A172 (cell line): ENCODE data around the gene OGT. TPM values are rescaled to one million over a fixed set of nuclear protein-coding genes. Genes with fewer than 3 reads are reported as not detected.
A peak's percentile ranks its signal among the peaks of the same experiment; 100 is the strongest.
"Not testable (repeated sequence)": the region's sequence is repeated elsewhere in the genome, so short reads cannot be mapped to it uniquely, and the experiment has no call there.

Experiments used
- DNase-seq: peaks from one replicate; pipeline ENCODE4 v3.0.0-alpha.2; 2015; ENCODE audit warnings: low spot score
- total RNA-seq: library from RNA; depleted of rRNA; stranded (reverse); fragments of >200 nt; shearing (Covaris generic); gene quantifications from 2 replicates; pipeline ENCODE4 v1.2.3, GENCODE V29; 2014

Gene OGT
- total RNA-seq, 1 experiment from 2014 or later: 51.9 TPM

GRCh38 chrX:71540801-71541200, 7.9 kb downstream of the OGT start:
- no peak for DNase-seq

- DNase-seq: peak; percentile 1
Measured at GRCh38 chrX:71541210-71542022, 8.5 kb downstream of the OGT start.

- no peak for DNase-seq
Measured at GRCh38 chrX:71542411-71542810, 9.5 kb downstream of the OGT start.

DNA sequence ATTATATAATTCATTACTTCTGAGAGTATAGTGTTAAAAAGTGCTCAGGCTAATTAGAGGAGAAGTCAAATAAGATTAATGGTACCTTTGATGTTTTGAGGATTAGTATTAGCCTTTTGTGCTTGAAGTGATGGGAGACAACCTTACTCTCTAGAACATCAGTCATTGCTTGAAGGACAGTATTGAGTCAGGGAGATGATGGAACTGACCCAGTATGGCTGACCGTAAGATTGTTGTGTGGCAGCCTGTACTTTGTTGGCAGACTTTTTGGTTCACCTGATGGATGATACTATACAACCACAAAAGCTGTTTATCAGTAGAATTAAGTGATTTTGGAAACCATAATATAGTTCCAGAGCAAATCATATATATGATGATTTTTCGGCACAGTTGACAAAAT, 9.9 kb downstream of the OGT start:
- DNase-seq: no peak

DNA sequence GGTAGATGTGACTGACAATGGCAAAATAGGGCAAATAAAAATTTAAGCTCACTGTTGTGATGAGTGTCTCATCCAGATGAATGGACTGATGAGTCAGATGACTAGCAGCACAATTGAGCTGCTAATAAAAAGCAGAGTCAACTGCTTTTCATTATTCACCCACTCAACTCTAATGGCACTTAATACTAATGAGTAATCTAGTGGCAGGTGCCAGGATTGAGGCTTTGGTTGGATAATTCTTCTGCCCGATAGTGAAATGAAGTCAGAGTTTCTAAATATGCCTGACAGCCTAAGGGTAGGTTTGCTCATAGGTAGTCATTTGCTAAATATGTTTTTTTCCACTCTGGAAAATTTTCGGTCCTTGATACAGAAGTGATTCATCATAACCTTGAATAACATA, 10.4 kb downstream of the OGT start:
- DNase-seq: peak; percentile 63

GRCh38 chrX:71545364-71545763, 12.5 kb downstream of the OGT start:
- no peak for DNase-seq

GRCh38 chrX:71546879-71547278, 14.0 kb downstream of the OGT start:
- DNase-seq: no peak

DNA sequence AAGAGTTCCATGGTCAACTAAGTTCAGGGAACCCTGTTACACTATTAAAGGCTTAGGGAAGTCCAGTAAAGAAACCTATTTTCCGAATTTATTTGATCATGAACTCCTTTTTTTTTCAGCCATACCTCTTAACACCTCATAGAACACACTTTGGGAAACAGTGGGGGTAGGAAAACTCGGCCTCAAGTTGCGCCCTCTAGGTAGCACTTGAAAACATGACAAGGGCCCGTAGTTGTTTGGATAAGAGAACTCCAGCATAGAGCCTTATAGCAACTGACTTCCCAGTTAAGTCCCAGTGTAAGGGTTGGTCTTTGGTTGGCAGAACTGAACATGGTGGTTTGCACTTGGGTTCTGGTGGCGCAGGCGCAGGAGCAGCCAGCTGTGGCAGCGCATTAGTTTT, 14.4 kb downstream of the OGT start:
- no peak for DNase-seq

- no peak for DNase-seq
Measured at GRCh38 chrX:71549986-71550385, 17.1 kb downstream of the OGT start.

DNA sequence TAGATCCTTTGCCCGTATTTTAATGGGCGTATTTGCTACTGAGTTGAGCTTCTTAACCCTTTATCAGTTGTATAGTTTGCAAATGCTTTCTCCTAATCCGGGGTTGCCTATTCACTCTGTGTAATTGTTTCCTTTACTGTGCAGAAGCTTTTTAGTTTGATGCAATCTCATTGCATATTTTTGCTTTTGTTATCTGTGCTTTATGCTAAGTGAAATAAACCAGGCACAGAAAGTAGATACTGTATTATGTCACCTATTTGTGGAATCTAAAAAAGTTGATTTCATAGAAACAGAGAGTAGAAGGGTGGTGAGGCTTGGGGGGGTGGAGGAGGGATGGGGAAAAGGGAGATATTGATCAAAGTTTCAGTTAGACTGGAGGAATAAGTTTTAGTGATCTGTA, 17.7 kb downstream of the OGT start:
- DNase-seq: no peak

GRCh38 chrX:71556036-71556435, 23.1 kb downstream of the OGT start:
- no peak for DNase-seq

DNA sequence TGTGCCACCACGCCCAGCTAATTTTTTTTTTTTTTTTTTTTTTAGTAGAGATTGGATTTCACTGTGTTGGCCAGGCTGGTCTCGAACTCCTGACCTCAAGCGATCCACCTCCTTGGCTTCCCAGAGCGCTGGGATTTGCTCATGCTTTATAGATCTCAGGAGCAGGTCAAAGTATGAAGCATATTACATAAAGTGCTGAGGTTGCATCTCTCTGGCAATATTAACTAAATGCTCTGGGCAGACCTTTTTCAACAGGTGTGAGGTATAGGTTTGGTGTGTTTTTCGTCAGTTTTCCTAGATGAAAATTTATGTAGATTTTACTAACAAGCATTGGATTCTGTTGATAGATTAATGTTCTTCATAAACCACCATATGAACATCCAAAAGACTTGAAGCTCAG, 26.0 kb downstream of the OGT start:
- DNase-seq: no peak

GRCh38 chrX:71559773-71560172, 26.9 kb downstream of the OGT start:
- not testable (repeated sequence) for DNase-seq

DNA sequence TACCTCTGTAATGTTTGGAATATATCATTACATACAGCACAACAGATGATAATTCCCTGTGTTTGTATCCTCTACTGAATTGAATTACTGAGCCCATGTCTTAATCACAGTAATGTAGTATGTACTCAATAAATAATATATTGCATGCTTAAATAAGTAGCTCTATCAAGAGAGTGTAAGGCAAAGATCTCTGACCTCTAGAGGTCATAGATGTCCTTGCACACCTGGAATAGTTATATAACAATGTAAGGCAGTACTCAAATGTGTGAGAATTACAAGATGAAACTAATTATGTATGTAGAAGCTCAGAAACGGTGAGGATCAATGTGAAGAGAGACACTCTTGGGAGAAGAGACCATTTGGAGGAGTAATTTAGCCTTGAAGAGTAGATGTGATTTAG, 31.0 kb downstream of the OGT start:
- no peak for DNase-seq

DNA sequence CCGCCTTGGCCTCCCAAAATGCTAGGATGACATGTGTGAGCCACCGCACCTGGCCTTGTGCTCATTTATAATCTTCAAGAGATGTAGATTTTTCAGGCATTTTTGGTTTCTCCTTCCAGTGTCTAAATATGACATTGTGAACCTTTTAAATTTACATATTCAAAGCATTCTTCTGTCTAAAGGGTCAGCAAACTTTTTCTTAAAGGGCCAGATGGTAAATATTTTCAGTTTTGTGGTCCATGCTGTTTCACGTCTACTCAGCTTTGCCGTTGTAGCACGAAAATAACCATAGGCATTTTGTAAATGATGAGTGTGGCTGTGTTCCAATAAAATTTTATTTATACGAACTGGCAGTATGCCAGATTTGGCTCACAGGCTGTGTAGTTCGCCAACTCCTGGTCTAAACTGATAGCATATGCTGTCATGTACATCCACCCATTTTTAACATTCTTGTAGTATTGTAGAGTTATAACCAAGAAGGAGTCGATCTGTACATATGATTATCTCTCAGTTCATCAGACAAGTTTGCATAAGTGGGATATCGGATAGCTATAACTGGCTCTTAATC, 32.7 kb downstream of the OGT start:
- no peak for DNase-seq

DNA sequence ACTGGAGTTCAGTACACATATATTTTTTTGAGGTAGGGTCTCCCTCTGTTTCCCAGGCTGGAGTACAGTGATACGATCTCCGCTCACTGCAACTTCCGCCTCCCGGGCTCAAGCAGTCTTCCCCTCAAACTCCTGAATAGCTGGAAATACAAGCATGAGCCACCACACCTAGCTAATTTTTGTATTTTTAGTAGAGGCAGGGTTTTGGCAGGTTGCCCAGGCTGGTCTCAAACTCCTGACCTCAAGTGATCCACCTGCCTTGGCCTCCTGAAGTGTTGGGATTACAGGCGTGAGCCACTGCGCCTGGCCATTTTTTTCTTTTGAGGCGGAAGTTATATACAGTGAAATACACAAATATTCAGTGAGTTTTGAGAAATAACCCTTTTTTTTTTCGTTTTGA, 38.5 kb downstream of the OGT start:
- DNase-seq: not testable (repeated sequence)

DNA sequence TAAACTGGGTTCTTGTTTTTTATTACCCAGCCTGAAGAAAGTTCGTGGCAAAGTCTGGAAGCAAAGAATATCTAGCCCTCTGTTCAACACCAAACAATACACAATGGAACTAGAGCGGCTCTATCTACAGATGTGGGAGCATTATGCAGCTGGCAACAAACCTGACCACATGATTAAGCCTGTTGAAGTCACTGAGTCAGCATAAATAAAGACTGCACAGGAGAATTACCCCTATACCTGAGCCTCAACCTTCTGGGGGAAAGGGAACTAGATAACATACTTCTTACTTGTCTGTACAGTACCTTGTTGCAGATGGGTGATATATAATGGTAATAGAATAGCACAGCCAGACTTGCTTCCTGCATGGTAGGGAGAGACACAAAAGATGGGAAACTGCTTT, 40.7 kb downstream of the OGT start:
- DNase-seq: no peak

- DNase-seq: no peak
Measured at GRCh38 chrX:71577682-71578081, 44.8 kb downstream of the OGT start.

DNA sequence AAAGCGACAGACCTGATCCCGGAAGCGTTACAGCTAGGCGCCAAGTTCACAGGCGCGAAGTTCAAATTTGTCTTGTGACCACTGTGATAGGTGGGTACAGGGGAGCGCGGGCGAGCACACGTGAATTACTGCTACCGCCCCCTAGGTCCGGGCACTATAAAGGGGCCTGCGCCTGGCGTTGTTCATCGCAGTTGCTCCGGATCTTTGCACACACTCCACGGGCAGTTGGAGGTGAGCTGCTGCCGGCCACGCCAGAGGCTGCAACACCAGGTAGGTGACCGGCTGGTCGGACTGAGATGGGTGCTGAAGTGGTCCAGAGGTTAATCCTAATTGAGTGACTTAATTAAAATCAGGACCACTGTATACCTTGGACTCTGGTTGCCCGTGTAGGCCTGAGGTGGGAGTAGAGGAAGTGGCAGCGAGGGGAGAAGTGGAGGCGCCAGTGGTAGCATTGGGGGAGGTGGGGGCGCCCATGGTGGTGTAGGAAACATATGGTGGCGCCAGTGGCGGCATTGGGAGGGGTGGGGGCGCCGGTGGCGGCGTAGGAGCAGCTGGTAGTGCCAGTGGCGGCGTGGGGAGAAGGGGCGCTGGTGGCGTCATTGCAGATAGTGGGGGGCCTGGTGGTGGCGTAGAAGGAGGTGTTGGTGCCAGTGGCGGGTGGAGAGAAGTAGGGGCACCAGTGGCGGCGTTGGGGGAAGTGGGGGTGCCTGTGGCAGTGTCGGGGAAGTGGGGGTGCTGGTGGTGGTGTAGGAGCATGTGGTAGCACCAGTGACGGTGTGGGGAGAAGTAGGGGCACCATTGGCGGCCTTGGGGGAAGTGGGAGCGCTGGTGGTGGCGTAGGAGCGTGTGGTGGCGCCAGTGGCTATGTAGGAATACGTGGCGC, 45.6 kb downstream of the OGT start, which contains the start of gene GCNA:
Gene GCNA, plus strand, starts transcription at position 185 of the 883 bp plus-strand sequence. CDS start 2,385 bp downstream, outside the sequence.
- no peak for DNase-seq

- no peak for DNase-seq
Measured at GRCh38 chrX:71579136-71579989, 46.5 kb downstream of the OGT start.

- DNase-seq: no peak
Measured at GRCh38 chrX:71579990-71580380, 47.1 kb downstream of the OGT start.

DNA sequence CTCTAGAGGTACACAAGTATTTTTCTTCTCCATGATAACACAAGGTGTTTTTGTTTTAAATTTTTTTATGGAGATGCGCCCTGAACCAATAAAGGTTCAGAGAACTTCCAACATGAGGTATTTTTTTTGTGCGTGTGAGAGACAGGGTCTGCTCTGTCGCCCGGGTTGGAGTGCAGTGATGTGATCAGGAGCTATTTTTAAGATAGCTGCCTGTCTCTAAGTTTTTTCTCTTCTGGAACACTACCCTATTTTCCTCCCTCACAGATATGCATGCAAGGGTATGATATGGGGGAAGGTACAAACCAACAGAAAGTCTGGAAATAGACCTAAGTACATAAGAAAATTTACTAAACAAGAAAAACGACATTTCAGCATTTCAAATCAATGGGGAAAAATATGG, 48.3 kb downstream of the OGT start:
- DNase-seq: no peak
